Lung (tissue), 16 donors: ENCODE measurements around the gene SMIM41. TPM values are rescaled to one million over a fixed set of nuclear protein-coding genes. Genes with fewer than 3 reads are reported as not detected.

Experiments
- ATAC-seq: fragments of 200-7000 bp; cut with Tn5 transposase; one replicate; pipeline ENCODE4 v1.9.1; 2020; ENCODE audit warnings: moderate number of reproducible peaks; ENCODE audit not compliant: insufficient read depth, low FRiP score
- DNase-seq, 3 donors: peaks; one replicate each; pipeline ENCODE4 v3.0.0-alpha.2; 2013 to 2017
- H3K27ac ChIP-seq, 2 donors: one replicate each; pipeline ENCODE4 v1.5.1; 2013; ENCODE audit warnings: mild to moderate bottlenecking in 2 of 2, moderate library complexity in 2 of 2, control low read depth in 1 of 2, inconsistent platforms in 1 of 2, low read depth in 1 of 2, low read length in 1 of 2
- H3K27me3 ChIP-seq, 3 donors: one replicate each; pipeline ENCODE4 v1.5.1; 2013; ENCODE audit warnings: low read length in 2 of 3; ENCODE audit not compliant: control insufficient read depth in 3 of 3, insufficient read depth in 3 of 3
- H3K36me3 ChIP-seq, 4 donors: one replicate each; pipeline ENCODE4 v1.5.1; 2013; ENCODE audit warnings: low read length in 4 of 4, mild to moderate bottlenecking in 1 of 4, moderate library complexity in 1 of 4; ENCODE audit not compliant: control insufficient read depth in 4 of 4, insufficient read depth in 4 of 4
- H3K4me1 ChIP-seq, 5 donors: one replicate each; pipeline ENCODE4 v1.5.1; 2013; ENCODE audit warnings: low read length in 5 of 5, mild to moderate bottlenecking in 2 of 5, moderate library complexity in 1 of 5; ENCODE audit not compliant: control insufficient read depth in 5 of 5, insufficient read depth in 5 of 5
- H3K4me3 ChIP-seq: one replicate; pipeline ENCODE4 v1.5.1; 2013; ENCODE audit warnings: mild to moderate bottlenecking, control low read depth, moderate library complexity
- H3K9ac ChIP-seq, 2 donors: one replicate each; pipeline ENCODE4 v1.5.1; 2013; ENCODE audit warnings: low read length in 2 of 2, control low read depth in 1 of 2; ENCODE audit not compliant: insufficient read depth in 1 of 2
- H3K9me3 ChIP-seq, 4 donors: one replicate each; pipeline ENCODE4 v1.5.1; 2013; ENCODE audit warnings: low read length in 3 of 4, mild to moderate bottlenecking in 1 of 4, moderate library complexity in 1 of 4; ENCODE audit not compliant: control insufficient read depth in 4 of 4, insufficient read depth in 3 of 4
- WGBS, 2 donors: extraction: QIAGEN DNeasy Blood & Tissue Kit; methylation state at CpG; one replicate each; pipeline ENCODE4 v1.1.7; 2013; 5-methylcytosine and 5-hydroxymethylcytosine counted together
- long read RNA-seq, 5 donors: transcript quantifications; one replicate each; lab custom pipeline, GENCODE V29; 2026
- polyA plus RNA-seq, 2 donors: library from polyadenylated mRNA; stranded (reverse); fragments of 200-250 nt; gene quantifications; one replicate each; pipeline ENCODE4 v1.2.1, GENCODE V29; 2013
- total RNA-seq, 2 donors: library from RNA; depleted of rRNA in 1 of 2; stranded (reverse); fragments of >200 nt in 1 of 2; gene quantifications; one replicate each; pipeline ENCODE4 v1.2.1, GENCODE V29; 2014 to 2021
- TF ChIP-seq, protein P1 (sequence below): IDR thresholded peaks from 2 replicates; pipeline ENCODE4 v1.5.1; 2012; ENCODE audit warnings: mild to moderate bottlenecking; ENCODE audit errors: control extremely low read depth, extremely low read depth
- donor health status: control.
- donor health status: control.
- donor health status: Bipolar disorder and iron deficiency.
- donor health status: healthy.
- donor health status: DM: yes; HTN: yes; CAD: no.

Gene SMIM41
- 1 to 10 TPM; 2.2 to 6.5 TPM for total RNA-seq
- polyA plus RNA-seq: 1 to 10 TPM; 1.9 to 7.6 TPM
- long read RNA-seq, donor 1, transcript OR7E47P-205 (3 exons, 1,422 nt): major isoform, 5 of 5 reads
- long read RNA-seq, donor 1, partial matches to known transcripts: 0 of 5 reads
- long read RNA-seq, donor 1, other reads (novel, unspliced or antisense): 0 of 5 reads
- long read RNA-seq, donor 2, partial matches to known transcripts: 0 of 2 reads
- long read RNA-seq, donor 2, other reads (novel, unspliced or antisense): 0 of 2 reads
- long read RNA-seq, donor 3, partial matches to known transcripts: 0 of 2 reads
- long read RNA-seq, donor 3, other reads (novel, unspliced or antisense): 0 of 2 reads
- long read RNA-seq, donor 4: 0 reads
- long read RNA-seq, donor 5, transcript OR7E47P-205 (3 exons, 1,422 nt): major isoform, 9 of 9 reads
- long read RNA-seq, donor 5, partial matches to known transcripts: 0 of 9 reads
- long read RNA-seq, donor 5, other reads (novel, unspliced or antisense): 0 of 9 reads

DNA sequence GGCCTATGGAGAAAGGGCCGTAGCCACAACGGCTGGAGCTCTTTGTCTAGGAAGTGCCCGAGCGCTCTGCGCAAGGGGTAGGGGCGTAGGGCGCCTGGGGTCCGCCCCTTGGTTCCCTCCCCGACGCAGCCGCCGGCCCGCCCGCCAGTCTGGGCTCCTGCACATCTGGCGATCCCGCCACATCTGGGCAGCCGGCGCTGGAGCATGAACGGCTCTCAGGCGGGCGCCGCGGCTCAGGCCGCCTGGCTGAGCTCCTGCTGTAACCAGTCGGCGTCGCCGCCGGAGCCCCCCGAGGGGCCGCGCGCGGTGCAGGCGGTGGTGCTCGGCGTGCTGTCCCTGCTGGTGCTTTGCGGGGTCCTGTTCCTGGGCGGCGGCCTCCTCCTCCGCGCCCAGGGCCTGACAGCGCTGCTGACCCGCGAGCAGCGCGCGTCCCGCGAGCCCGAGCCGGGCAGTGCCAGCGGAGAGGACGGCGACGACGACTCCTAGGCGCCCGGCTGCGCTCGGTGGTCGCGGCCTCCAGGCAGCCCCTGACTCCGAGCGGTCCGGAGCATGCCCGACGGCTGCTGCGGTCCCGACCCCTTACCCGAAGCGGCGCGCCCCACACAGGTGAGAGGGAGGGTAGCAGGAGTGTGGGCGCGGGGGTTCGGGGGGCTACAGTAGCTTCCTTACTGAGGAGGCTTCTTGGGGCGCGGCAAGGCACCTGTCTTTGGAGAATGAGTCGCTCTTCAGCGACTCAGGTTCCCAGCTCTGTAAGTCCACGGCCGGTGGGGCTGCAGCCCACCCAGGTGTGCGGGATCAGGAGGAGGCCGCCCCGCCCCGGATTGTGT, at the start of gene SMIM41:
Gene SMIM41 (plus strand): TSS at position 129 of the 827 bp plus-strand sequence. CDS start 76 bp downstream, at position 205.
- peak within 1 kb of the TSS; percentile 23 for H3K4me3 ChIP-seq
- peaks cover 0 to 28% (median 12%) of the 10 kb centered on the region in 4 donors for H3K36me3 ChIP-seq
- H3K9ac ChIP-seq: peak within 1 kb of the TSS in 1 of 2 donors; percentile 28
- WGBS, 2 donors: 74 to 79% methylated on average over 75 to 87 of the region's 87 CpGs
- DNase-seq (peak; percentile 53 to 64 (median 63)), ATAC-seq (no peak)
- TF ChIP-seq, protein P1, sequence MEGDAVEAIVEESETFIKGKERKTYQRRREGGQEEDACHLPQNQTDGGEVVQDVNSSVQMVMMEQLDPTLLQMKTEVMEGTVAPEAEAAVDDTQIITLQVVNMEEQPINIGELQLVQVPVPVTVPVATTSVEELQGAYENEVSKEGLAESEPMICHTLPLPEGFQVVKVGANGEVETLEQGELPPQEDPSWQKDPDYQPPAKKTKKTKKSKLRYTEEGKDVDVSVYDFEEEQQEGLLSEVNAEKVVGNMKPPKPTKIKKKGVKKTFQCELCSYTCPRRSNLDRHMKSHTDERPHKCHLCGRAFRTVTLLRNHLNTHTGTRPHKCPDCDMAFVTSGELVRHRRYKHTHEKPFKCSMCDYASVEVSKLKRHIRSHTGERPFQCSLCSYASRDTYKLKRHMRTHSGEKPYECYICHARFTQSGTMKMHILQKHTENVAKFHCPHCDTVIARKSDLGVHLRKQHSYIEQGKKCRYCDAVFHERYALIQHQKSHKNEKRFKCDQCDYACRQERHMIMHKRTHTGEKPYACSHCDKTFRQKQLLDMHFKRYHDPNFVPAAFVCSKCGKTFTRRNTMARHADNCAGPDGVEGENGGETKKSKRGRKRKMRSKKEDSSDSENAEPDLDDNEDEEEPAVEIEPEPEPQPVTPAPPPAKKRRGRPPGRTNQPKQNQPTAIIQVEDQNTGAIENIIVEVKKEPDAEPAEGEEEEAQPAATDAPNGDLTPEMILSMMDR: no peak
- peaks cover 0 to 47% (median 24%) of the 10 kb centered on the region in 5 donors for H3K4me1 ChIP-seq
- H3K9me3 ChIP-seq: no peaks in the 10 kb centered on the region
- H3K27ac ChIP-seq: peak within 1 kb of the TSS in 1 of 2 donors; percentile 88
- no peaks in the 10 kb centered on the region for H3K27me3 ChIP-seq

DNA sequence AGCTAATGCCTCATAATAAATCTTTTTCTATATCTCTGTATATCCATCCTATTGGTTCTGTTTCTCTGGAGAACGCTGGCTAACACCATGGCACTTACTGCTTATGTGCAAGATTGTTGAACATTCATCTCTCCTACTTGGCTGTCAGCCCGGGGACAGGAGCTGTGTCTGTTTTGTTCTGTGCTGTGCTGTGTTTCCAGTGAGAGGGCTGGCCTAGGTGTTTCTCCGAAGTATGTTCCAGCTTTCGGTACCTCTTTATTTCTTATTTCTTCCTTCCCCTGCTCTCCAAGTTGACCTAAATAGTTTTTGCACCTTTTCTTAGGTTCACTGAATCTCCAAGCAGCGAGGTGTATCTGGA, 47.1 kb upstream of the SMIM41 start:
- H3K9ac ChIP-seq: peak overlapping the region in 1 of 2 donors; percentile 82
- no peaks in the 10 kb centered on the region for H3K9me3 ChIP-seq
- WGBS, 2 donors: 7 to 8% methylated on average over 5 of the region's 5 CpGs
- ATAC-seq (no peak), DNase-seq (peak; percentile 86 to 95 (median 94))
- H3K27ac ChIP-seq: peak overlapping the region; percentile 81 to 94
- peaks cover 5 to 25% (median 10%) of the 10 kb centered on the region in 5 donors for H3K4me1 ChIP-seq
- no peaks in the 10 kb centered on the region for H3K36me3 ChIP-seq
- TF ChIP-seq, protein P1: no peak
- H3K27me3 ChIP-seq: no peaks in the 10 kb centered on the region
- H3K4me3 ChIP-seq: no peak overlapping the region

DNA sequence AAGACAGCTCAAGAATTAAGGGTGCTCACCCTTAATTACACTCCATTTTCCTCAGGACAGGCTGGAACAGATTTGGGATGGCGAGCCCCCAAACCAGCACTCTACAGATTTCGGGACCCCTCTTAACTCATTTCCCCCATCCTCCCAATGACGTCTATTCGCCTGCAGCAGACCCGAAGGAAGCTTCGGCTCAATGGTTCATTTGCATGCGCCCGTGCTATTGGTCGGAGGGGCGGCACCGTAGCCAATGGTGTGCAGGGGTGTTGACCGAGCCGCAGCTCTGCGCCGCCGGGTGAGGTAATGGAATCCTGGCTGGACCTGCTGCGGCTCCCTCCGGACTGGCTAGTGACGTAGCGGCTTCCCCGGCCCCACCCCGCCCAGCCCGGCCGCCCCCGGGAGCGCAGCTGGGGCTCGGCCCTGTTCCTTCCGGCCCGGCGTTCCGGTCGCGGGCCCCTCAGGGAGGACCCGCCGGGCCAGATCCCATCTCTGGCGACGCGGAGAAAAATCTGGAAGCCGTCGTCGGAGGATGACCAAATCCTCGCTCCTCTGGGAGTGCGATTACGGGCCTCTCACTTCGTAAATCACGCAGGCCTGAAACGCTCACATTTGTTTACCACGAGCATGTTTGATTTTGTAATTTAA, 46.6 kb upstream of the SMIM41 start:
- DNase-seq: peak; percentile 98 to 99 (median 99)
- no peaks in the 10 kb centered on the region for H3K9me3 ChIP-seq
- peaks cover 5 to 29% (median 10%) of the 10 kb centered on the region in 5 donors for H3K4me1 ChIP-seq
- peak overlapping the region; percentile 90 to 94 for H3K27ac ChIP-seq
- TF ChIP-seq, protein P1: no peak
- 0 to 1% methylated on average over 48 of the region's 48 CpGs for WGBS, 2 donors
- no peaks in the 10 kb centered on the region for H3K36me3 ChIP-seq
- peak; percentile 96 for ATAC-seq
- peak overlapping the region in 1 of 2 donors; percentile 83 for H3K9ac ChIP-seq
- no peak overlapping the region for H3K4me3 ChIP-seq
- H3K27me3 ChIP-seq: no peaks in the 10 kb centered on the region
